GM23338 (cell line): Measurements from ENCODE around the gene TMEM247. TPM values are rescaled to one million over a fixed set of nuclear protein-coding genes. Genes with fewer than 3 reads are reported as not detected.

Experiments
- ATAC-seq: fragments of 200-7000 bp; cut with Tn5 transposase; 3 replicates; pipeline ENCODE4 v1.9.1; 2020
- DNase-seq: peaks from one replicate; pipeline ENCODE4 v3.0.0-alpha.2; 2015; ENCODE audit warnings: low spot score
- H2AFZ ChIP-seq: fragments of 200-600 bp; sonication (generic); 2 replicates; pipeline ENCODE4 v1.8.0; 2016; ENCODE audit warnings: antibody characterized with exemption, mild to moderate bottlenecking, moderate library complexity
- H3F3A ChIP-seq: fragments of 200-600 bp; sonication (generic); replicated peaks from 2 replicates; pipeline ENCODE4 v1.8.0; 2017; ENCODE audit warnings: antibody characterized with exemption, mixed run types, low read depth
- H3K27ac ChIP-seq: fragments of 200-600 bp; sonication (generic); 2 replicates; pipeline ENCODE4 v1.6.1; 2016; ENCODE audit warnings: low read depth
- H3K27me3 ChIP-seq: fragments of 200-600 bp; sonication (generic); 2 replicates; pipeline ENCODE4 v1.8.0; 2016; ENCODE audit warnings: mild to moderate bottlenecking, mixed run types, moderate library complexity; ENCODE audit not compliant: insufficient read depth
- H3K36me3 ChIP-seq: fragments of 200-600 bp; sonication (generic); 2 replicates; pipeline ENCODE4 v1.8.0; 2016; ENCODE audit warnings: mild to moderate bottlenecking; ENCODE audit not compliant: insufficient read depth
- H3K4me1 ChIP-seq: fragments of 200-600 bp; sonication (generic); 2 replicates; pipeline ENCODE4 v1.8.0; 2016; ENCODE audit warnings: mild to moderate bottlenecking, moderate library complexity; ENCODE audit not compliant: insufficient read depth
- H3K4me2 ChIP-seq: fragments of 200-600 bp; sonication (generic); 2 replicates; pipeline ENCODE4 v1.7.1; 2017; ENCODE audit warnings: mixed run types
- H3K4me3 ChIP-seq: fragments of 200-600 bp; sonication (generic); 2 replicates; pipeline ENCODE4 v1.6.1; 2016; ENCODE audit warnings: mixed run types
- H3K79me2 ChIP-seq: fragments of 200-600 bp; sonication (generic); replicated peaks from 2 replicates; pipeline ENCODE4 v1.8.0; 2017; ENCODE audit warnings: mild to moderate bottlenecking; ENCODE audit not compliant: insufficient read depth
- H3K9me2 ChIP-seq: fragments of 200-600 bp; sonication (generic); 2 replicates; pipeline ENCODE4 v1.8.0; 2017; ENCODE audit not compliant: insufficient read depth
- H4K20me1 ChIP-seq: fragments of 200-600 bp; sonication (generic); replicated peaks from 2 replicates; pipeline ENCODE4 v1.8.0; 2017; ENCODE audit warnings: mild to moderate bottlenecking; ENCODE audit not compliant: insufficient read depth
- H3K27ac Mint-ChIP-seq: 2 replicates; pipeline ENCODE4 v1.8.0; 2020; ENCODE audit warnings: inconsistent platforms, mild to moderate bottlenecking, moderate library complexity, mixed read lengths
- H3K27me3 Mint-ChIP-seq: 3 replicates; pipeline ENCODE4 v1.8.0; 2022; ENCODE audit warnings: low read depth, mild to moderate bottlenecking, moderate library complexity, mixed read lengths, inconsistent platforms; ENCODE audit not compliant: insufficient read depth, poor library complexity
- H3K36me3 Mint-ChIP-seq: 3 replicates; pipeline ENCODE4 v1.8.0; 2021; ENCODE audit warnings: low read depth, mild to moderate bottlenecking, inconsistent platforms, moderate library complexity, mixed read lengths
- H3K4me1 Mint-ChIP-seq: 3 replicates; pipeline ENCODE4 v1.8.0; 2020; ENCODE audit warnings: mild to moderate bottlenecking, inconsistent platforms, mixed read lengths
- H3K4me3 Mint-ChIP-seq: 3 replicates; pipeline ENCODE4 v1.8.0; 2021; ENCODE audit warnings: moderate library complexity, mild to moderate bottlenecking, inconsistent platforms, mixed read lengths
- H3K9me3 Mint-ChIP-seq: 3 replicates; pipeline ENCODE4 v1.8.0; 2020; ENCODE audit warnings: moderate library complexity, mild to moderate bottlenecking, inconsistent platforms, mixed read lengths
- CREB1 ChIP-seq: fragments of 250-450 bp; sonication (Bioruptor Pico); IDR thresholded peaks from 2 replicates; pipeline ENCODE4 v1.5.0; 2020; ENCODE audit warnings: low read depth, mild to moderate bottlenecking, moderate library complexity
- CTCF ChIP-seq, 2 experiments: fragments of 200-600 bp in 1 of 2; sonication (generic) in 1 of 2; conservative IDR thresholded peaks; 2 replicates each; pipeline versions ENCODE4 v1.5.1 to v1.6.1; 2016 to 2017; ENCODE audit warnings: antibody characterized with exemption in 2 of 2, low read depth in 2 of 2, mild to moderate bottlenecking in 2 of 2, moderate library complexity in 1 of 2
- ETS1 ChIP-seq: IDR thresholded peaks from 2 replicates; pipeline ENCODE4 v1.6.1; 2016; ENCODE audit warnings: antibody characterized with exemption
- EZH2 ChIP-seq: fragments of 200-600 bp; sonication (generic); IDR thresholded peaks from one replicate; pipeline ENCODE4 v1.8.0; 2017; ENCODE audit warnings: antibody characterized with exemption, mild to moderate bottlenecking, low read depth; ENCODE audit not compliant: unreplicated experiment
- EZH2phosphoT487 ChIP-seq: fragments of 200-600 bp; sonication (generic); IDR thresholded peaks from one replicate; pipeline ENCODE4 v1.8.1; 2018; ENCODE audit warnings: antibody characterized with exemption; ENCODE audit not compliant: unreplicated experiment
- JUNB ChIP-seq: IDR thresholded peaks from one replicate; pipeline ENCODE4 v1.6.1; 2016; ENCODE audit warnings: antibody characterized with exemption; ENCODE audit not compliant: unreplicated experiment
- NANOG ChIP-seq: IDR thresholded peaks from 2 replicates; pipeline ENCODE4 v1.6.1; 2016; ENCODE audit warnings: antibody characterized with exemption, borderline replicate concordance
- POLR2AphosphoS5 ChIP-seq: IDR thresholded peaks from 2 replicates; pipeline ENCODE4 v1.6.1; 2016; ENCODE audit warnings: antibody characterized with exemption, low read depth
- REST ChIP-seq: IDR thresholded peaks from one replicate; pipeline ENCODE4 v1.6.1; 2018; ENCODE audit warnings: antibody characterized with exemption; ENCODE audit not compliant: unreplicated experiment
- STAT1 ChIP-seq: IDR thresholded peaks from one replicate; pipeline ENCODE4 v1.6.1; 2016; ENCODE audit warnings: antibody characterized with exemption; ENCODE audit not compliant: unreplicated experiment
- ZNF114 ChIP-seq: fragments of 250-450 bp; sonication (Bioruptor Pico); IDR thresholded peaks from 2 replicates; pipeline ENCODE4 v1.5.0; 2020; ENCODE audit warnings: mild to moderate bottlenecking, moderate library complexity
- ZNF331 ChIP-seq: fragments of 250-450 bp; sonication (Bioruptor Pico); IDR thresholded peaks from 2 replicates; pipeline ENCODE4 v1.5.0; 2020; ENCODE audit warnings: low read depth, mild to moderate bottlenecking, moderate library complexity
- ZNF462 ChIP-seq: fragments of 250-450 bp; sonication (Bioruptor Pico); IDR thresholded peaks from 2 replicates; pipeline ENCODE4 v1.5.0; 2020; ENCODE audit warnings: mild to moderate bottlenecking, moderate library complexity
- polyA plus RNA-seq: library from polyadenylated mRNA; unstranded; fragments of >200 nt; fragmentation: Nextera tagmentation; extraction: Ambion mirVana; gene quantifications from 2 replicates; pipeline ENCODE4 v1.2.1, GENCODE V29; 2016
- total RNA-seq: library from RNA; depleted of rRNA; stranded (reverse); fragments of >200 nt; shearing (Covaris generic); gene quantifications from 2 replicates; pipeline ENCODE4 v1.2.3, GENCODE V29; 2014

Gene TMEM247
- total and polyA plus RNA-seq, 2 experiments from 2014 or later: not detected

- H3K36me3 ChIP-seq: no peaks in the 10 kb centered on the region
- Mint-ChIP-seq H3K4me1 (peaks cover 7% of the 10 kb centered on the region), H3K4me3 (no peak overlapping the region), H3K27ac (no peak overlapping the region), H3K36me3 (no peaks in the 10 kb centered on the region; the same call in 2 of the 3 replicates), H3K9me3 (no peaks in the 10 kb centered on the region), H3K27me3 (peaks cover 3% of the 10 kb centered on the region)
- H3F3A ChIP-seq: no peaks in the 10 kb centered on the region
- no peaks in the 10 kb centered on the region for H3K79me2 ChIP-seq
- TF ChIP-seq JUNB (no peak), ZNF114 (CRISPR knock-in tag) (no peak), CTCF (conservative IDR thresholded peaks at IDR 0.05; ENCODE audit: low read depth in 2 of 2) (no peak), EZH2 (no peak), CREB1 (CRISPR knock-in tag) (no peak), REST (no peak), NANOG (no peak), STAT1 (no peak), POLR2AphosphoS5 (no peak), ZNF462 (CRISPR knock-in tag) (no peak), EZH2phosphoT487 (no peak), ETS1 (no peak), ZNF331 (CRISPR knock-in tag) (no peak)
- no peaks in the 10 kb centered on the region for H3K4me1 ChIP-seq
- H3K4me2 ChIP-seq: no peak overlapping the region
- no peak overlapping the region for H3K4me3 ChIP-seq
- no peaks in the 10 kb centered on the region; the same call in 1 of the 2 replicates for H4K20me1 ChIP-seq
- no peak overlapping the region for H3K27ac ChIP-seq
- no peak overlapping the region for H2AFZ ChIP-seq
- no peaks in the 10 kb centered on the region for H3K9me2 ChIP-seq
- no peak for ATAC-seq
- no peaks in the 10 kb centered on the region for H3K27me3 ChIP-seq
- DNase-seq: no peak
Measured at GRCh38 chr2:46530639-46531038, 51.3 kb downstream of the TMEM247 start.
